CD4-positive, alpha-beta T cell treated with Interferon gamma for 1 hour (primary cell): ENCODE measurements around the gene NKAIN4.
A peak's percentile ranks its signal among the peaks of the same experiment; 100 is the strongest.

Source experiments
- DNase-seq: peaks from one replicate; pipeline ENCODE4 v3.0.0-alpha.2; 2020

Gene NKAIN4

GRCh38 chr20:63254232-63254605 lies at the start of gene NKAIN4:
TSS of gene NKAIN4 (minus strand) at chr20:63254463. CDS start at chr20:63254450, 13 bp downstream.
- DNase-seq, result no peak

GRCh38 chr20:63303095-63303666 lies 48.9 kb upstream of the NKAIN4 start:
- no peak for DNase-seq

GRCh38 chr20:63301671-63302070 lies 47.4 kb upstream of the NKAIN4 start:
- no peak for DNase-seq

- no peak for DNase-seq
Observed at GRCh38 chr20:63298731-63299312, 44.6 kb upstream of the NKAIN4 start.

- no peak for DNase-seq
Observed at GRCh38 chr20:63297796-63298572, 43.7 kb upstream of the NKAIN4 start.

- DNase-seq, result no peak
Observed at GRCh38 chr20:63297371-63297781, 43.1 kb upstream of the NKAIN4 start.

- DNase-seq, result no peak
Observed at GRCh38 chr20:63296531-63297299, 42.5 kb upstream of the NKAIN4 start.

GRCh38 chr20:63295846-63296245 lies 41.6 kb upstream of the NKAIN4 start:
- no peak for DNase-seq

- DNase-seq, result no peak
Observed at GRCh38 chr20:63295422-63295821, 41.2 kb upstream of the NKAIN4 start.

- no peak for DNase-seq
Observed at GRCh38 chr20:63295018-63295417, 40.8 kb upstream of the NKAIN4 start.

- no peak for DNase-seq
Observed at GRCh38 chr20:63294536-63294900, 40.3 kb upstream of the NKAIN4 start.

GRCh38 chr20:63293871-63294535 lies 39.7 kb upstream of the NKAIN4 start:
- no peak for DNase-seq

- DNase-seq, result no peak
Observed at GRCh38 chr20:63293456-63293855, 39.2 kb upstream of the NKAIN4 start.

- no peak for DNase-seq
Observed at GRCh38 chr20:63292904-63293303, 38.6 kb upstream of the NKAIN4 start, which contains the start of gene COL20A1. TSS of gene COL20A1 (plus strand) at chr20:63293186. CDS start at chr20:63295108, 1,922 bp downstream.

- no peak for DNase-seq
Observed at GRCh38 chr20:63292292-63292701, 38.0 kb upstream of the NKAIN4 start.

GRCh38 chr20:63291811-63292210 lies 37.5 kb upstream of the NKAIN4 start:
- DNase-seq, result no peak

GRCh38 chr20:63290677-63291472 lies 36.6 kb upstream of the NKAIN4 start:
- DNase-seq, result peak; percentile 15

- DNase-seq, result no peak
Observed at GRCh38 chr20:63290136-63290676, 35.9 kb upstream of the NKAIN4 start.

- DNase-seq, result no peak
Observed at GRCh38 chr20:63289311-63290135, 35.3 kb upstream of the NKAIN4 start.

- no peak for DNase-seq
Observed at GRCh38 chr20:63288581-63289251, 34.5 kb upstream of the NKAIN4 start.
